HepG2 (cell line): ENCODE results near the gene MYOF. TPM values are rescaled to one million over a fixed set of nuclear protein-coding genes. Genes with fewer than 3 reads are reported as not detected.

Experiments used
- ATAC-seq: fragments of 200-7000 bp; cut with Tn5 transposase; 3 replicates; pipeline ENCODE4 v1.9.1; 2020; ENCODE audit warnings: mild to moderate bottlenecking, moderate library complexity
- BruUV-seq: library from RNA; stranded (reverse); fragments of 400-500 nt; replicated peaks from 2 replicates; lab custom pipeline; 2021; lab: Mats Ljungman, UMichigan
- CTCF ChIA-PET: fragments of 300-600 bp; formaldehyde crosslinking; extraction: SDS; loops from one replicate; lab custom pipeline; 2021; ENCODE audit warnings: low total read pairs, inconsistent platforms, low intra/inter-chr PET ratio; lab: Yijun Ruan, JAX
- POLR2A ChIA-PET: fragments of 350-600 bp; sonication (Branson Sonifier 250); formaldehyde crosslinking; loops from one replicate; lab custom pipeline; 2020; ENCODE audit warnings: antibody characterized with exemption, inconsistent platforms; lab: Yijun Ruan, JAX
- DNase-seq: peaks from one replicate; pipeline ENCODE4 v3.0.0-alpha.2; 2015; ENCODE audit warnings: low spot score
- FAIRE-seq: peaks from 3 replicates; lab custom pipeline; 2011; peaks lifted over from hg19 to GRCh38; lab: Jason Lieb, UNC
- H2AFZ ChIP-seq: one replicate; pipeline ENCODE4 v1.6.1; 2011; ENCODE audit warnings: low read length, inconsistent platforms
- H3K27ac ChIP-seq: fragments of 300-600 bp; 3 replicates; pipeline ENCODE4 v1.8.0; 2011; ENCODE audit warnings: mixed run types, mild to moderate bottlenecking, mixed read lengths, low read length, inconsistent platforms; ENCODE audit not compliant: insufficient read depth; ENCODE audit errors: extremely low read length
- H3K27me3 ChIP-seq, 2 experiments: fragments of 200-600 bp in 1 of 2; 2 replicates in 1 of 2; 3 replicates in 1 of 2; pipeline versions ENCODE4 v1.6.0 to v1.8.0; 2011; ENCODE audit warnings: low read length in 2 of 2, mild to moderate bottlenecking in 2 of 2, moderate library complexity in 2 of 2, inconsistent platforms in 1 of 2; ENCODE audit not compliant: insufficient read depth in 2 of 2, control insufficient read depth in 1 of 2
- H3K36me3 ChIP-seq, 2 experiments: fragments of 200-600 bp in 1 of 2; replicated peaks in 1 of 2; 2 replicates in 1 of 2; 3 replicates in 1 of 2; pipeline versions ENCODE4 v1.5.1 to v1.8.0; 2011; ENCODE audit warnings: low read length in 2 of 2, inconsistent platforms in 1 of 2; ENCODE audit not compliant: insufficient read depth in 2 of 2, control insufficient read depth in 1 of 2
- H3K4me1 ChIP-seq: 2 replicates; pipeline ENCODE4 v1.5.1; 2012; ENCODE audit warnings: low read length, inconsistent platforms; ENCODE audit not compliant: insufficient read depth
- H3K4me2 ChIP-seq: 2 replicates; pipeline ENCODE4 v1.6.0; 2011; ENCODE audit warnings: low read depth, low read length, inconsistent platforms
- H3K4me3 ChIP-seq, 3 experiments: fragments of 200-600 bp in 1 of 3; sonication (generic), shearing (Covaris generic) in 1 of 3; replicated peaks in 1 of 3; 2 replicates each; pipeline ENCODE4 v1.5.1; 2011 to 2016; ENCODE audit warnings: low read length in 3 of 3, inconsistent platforms in 2 of 3, low read depth in 2 of 3, mild to moderate bottlenecking in 2 of 3, control low read depth in 1 of 3, mixed read lengths in 1 of 3; ENCODE audit not compliant: insufficient read depth in 1 of 3
- H3K79me2 ChIP-seq: one replicate; pipeline ENCODE4 v1.6.1; 2011; ENCODE audit warnings: low read length, inconsistent platforms; ENCODE audit not compliant: insufficient read depth
- H3K9ac ChIP-seq: 2 replicates; pipeline ENCODE4 v1.6.0; 2011; ENCODE audit warnings: mild to moderate bottlenecking, low read depth, low read length, inconsistent platforms; ENCODE audit not compliant: insufficient read depth
- H3K9me3 ChIP-seq: 2 replicates; pipeline ENCODE4 v1.5.1; 2012; ENCODE audit warnings: mild to moderate bottlenecking, low read length
- H4K20me1 ChIP-seq: 2 replicates; pipeline ENCODE4 v1.6.0; 2011; ENCODE audit warnings: inconsistent platforms, mild to moderate bottlenecking, low read length, moderate library complexity; ENCODE audit not compliant: insufficient read depth
- GFI1 ChIP-seq: sonication (generic); formaldehyde crosslinking; IDR thresholded peaks from 2 replicates; pipeline ENCODE4 v1.5.0; 2020; ENCODE audit warnings: missing genetic modification reagents, mild to moderate bottlenecking, borderline replicate concordance
- PAWR ChIP-seq: sonication (generic); formaldehyde crosslinking; IDR thresholded peaks from 2 replicates; pipeline ENCODE4 v1.4.0; 2020; ENCODE audit warnings: missing genetic modification reagents, mild to moderate bottlenecking, borderline replicate concordance
- ZBTB14 ChIP-seq: sonication (generic); formaldehyde crosslinking; IDR thresholded peaks from 2 replicates; pipeline ENCODE4 v1.4.0; 2020; ENCODE audit warnings: missing genetic modification reagents
- ZNF337 ChIP-seq: sonication (generic); formaldehyde crosslinking; IDR thresholded peaks from 2 replicates; pipeline ENCODE4 v1.5.1; 2020; ENCODE audit warnings: missing genetic modification reagents, low read depth, mild to moderate bottlenecking, borderline replicate concordance
- ZNF530 ChIP-seq: sonication (generic); formaldehyde crosslinking; IDR thresholded peaks from 2 replicates; pipeline ENCODE4 v1.5.0; 2020; ENCODE audit warnings: low read depth, mild to moderate bottlenecking, missing genetic modification reagents
- WGBS: methylation state at CpG from one replicate; pipeline ENCODE4 v1.1.6; 2017; ENCODE audit warnings: low lambda C conversion rate; 5-methylcytosine and 5-hydroxymethylcytosine counted together
- in situ Hi-C: cut with HindIII; loops from 2 replicates; pipeline ENCODE4 v1.10.0; 2017; ENCODE audit warnings: low pct_unique_long_range_greater_than_20kb; ENCODE audit not compliant: extremely low pct_ligation_motif_present
- intact Hi-C: fragments of 100-400 bp; cut with micrococcal nuclease; formaldehyde crosslinking; loops from one replicate; pipeline ENCODE4 v1.10.0; 2022; ENCODE audit not compliant: unreplicated experiment
- polyA plus RNA-seq, 8 experiments: library from polyadenylated mRNA; depleted of rRNA in 3 of 8; stranded (reverse) in 7 of 8; unstranded in 1 of 8; fragments of >200 nt; fragmentation: Illumina TruSeq in 4 of 8; extraction: Trizol in 4 of 8; gene quantifications; 2 replicates each; pipeline versions ENCODE4 v1.2.1 to v1.2.3, GENCODE V29; 2011 to 2016; ENCODE audit warnings: low read depth in 4 of 8, missing spikeins in 1 of 8, mixed read lengths in 1 of 8; ENCODE audit not compliant: insufficient read depth in 1 of 8
- total RNA-seq, 5 experiments: library from RNA; depleted of rRNA; stranded (reverse); fragments of >200 nt; fragmentation: Illumina TruSeq; extraction: Trizol; gene quantifications; 2 replicates each; pipeline ENCODE4 v1.2.3, GENCODE V29; 2016; ENCODE audit warnings: low read depth in 1 of 5
- TF ChIP-seq, protein P1 (sequence below): sonication (generic); formaldehyde crosslinking; IDR thresholded peaks from 2 replicates; pipeline ENCODE4 v1.4.0; 2020; ENCODE audit warnings: missing genetic modification reagents

The MYOF gene
- total and polyA plus RNA-seq, 2 of the 13 experiments (the other 11 are each of a cell fraction or from before 2014, with no cell fraction given): 0.18 to 0.42 TPM

- Histone ChIP-seq H3K27ac (no peak overlapping the region), H4K20me1 (no peaks in the 10 kb centered on the region), H3K4me1 (no peaks in the 10 kb centered on the region)
- no peak for FAIRE-seq
- DNase-seq: no peak
- TF ChIP-seq GFI1 (CRISPR knock-in tag) (no peak), ZNF530 (CRISPR knock-in tag) (no peak), ZBTB14 (CRISPR knock-in tag) (no peak), ZNF337 (CRISPR knock-in tag) (no peak), PAWR (no peak)
- TF ChIP-seq, protein P1, sequence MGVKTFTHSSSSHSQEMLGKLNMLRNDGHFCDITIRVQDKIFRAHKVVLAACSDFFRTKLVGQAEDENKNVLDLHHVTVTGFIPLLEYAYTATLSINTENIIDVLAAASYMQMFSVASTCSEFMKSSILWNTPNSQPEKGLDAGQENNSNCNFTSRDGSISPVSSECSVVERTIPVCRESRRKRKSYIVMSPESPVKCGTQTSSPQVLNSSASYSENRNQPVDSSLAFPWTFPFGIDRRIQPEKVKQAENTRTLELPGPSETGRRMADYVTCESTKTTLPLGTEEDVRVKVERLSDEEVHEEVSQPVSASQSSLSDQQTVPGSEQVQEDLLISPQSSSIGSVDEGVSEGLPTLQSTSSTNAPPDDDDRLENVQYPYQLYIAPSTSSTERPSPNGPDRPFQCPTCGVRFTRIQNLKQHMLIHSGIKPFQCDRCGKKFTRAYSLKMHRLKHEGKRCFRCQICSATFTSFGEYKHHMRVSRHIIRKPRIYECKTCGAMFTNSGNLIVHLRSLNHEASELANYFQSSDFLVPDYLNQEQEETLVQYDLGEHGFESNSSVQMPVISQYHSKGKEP (CRISPR knock-in tag): no peak
- TF ChIP-seq, all 625 proteins: peak for 0
- no peak overlapping the region for H3K9ac ChIP-seq
- intact Hi-C loops (no loop called here), in situ Hi-C loops (no loop called here)
- WGBS: 59% methylated on average over 15 of the region's 15 CpGs
- no peaks in the 10 kb centered on the region for H3K79me2 ChIP-seq
- no peaks in the 10 kb centered on the region for H3K27me3 ChIP-seq
- H3K4me3 ChIP-seq: no peak overlapping the region
- POLR2A ChIA-PET: no interaction called here
- ATAC-seq: no peak
- H3K36me3 ChIP-seq: no peaks in the 10 kb centered on the region
- BruUV-seq: no TSS peak
- CTCF ChIA-PET: no interaction called here
- H3K4me2 ChIP-seq: no peak overlapping the region
- no peak overlapping the region for H2AFZ ChIP-seq
- H3K9me3 ChIP-seq: no peaks in the 10 kb centered on the region
These were observed 148.7 kb downstream of the MYOF start for GRCh38 chr10:93333278-93333978.
